Loucy (cell line): ENCODE results near the gene BRCA1.
"Not testable (repeated sequence)": the region's sequence is repeated elsewhere in the genome, so short reads cannot be mapped to it uniquely, and the experiment has no call there.

Experiments used
- H2AFZ ChIP-seq: fragments of 200-600 bp; sonication (generic); 2 replicates; pipeline ENCODE4 v1.6.0; 2016; ENCODE audit warnings: antibody characterized with exemption, mild to moderate bottlenecking, low read length, moderate library complexity
- H3F3A ChIP-seq: fragments of 200-600 bp; 2 replicates; pipeline ENCODE4 v1.6.0; 2016; ENCODE audit warnings: antibody characterized with exemption, low read depth, mild to moderate bottlenecking
- H3K27me3 ChIP-seq: fragments of 200-600 bp; sonication (generic); 2 replicates; pipeline ENCODE4 v1.6.1; 2014; ENCODE audit warnings: low read length, mild to moderate bottlenecking; ENCODE audit not compliant: insufficient read depth, poor library complexity, severe bottlenecking
- H3K36me3 ChIP-seq: fragments of 200-600 bp; sonication (generic); 2 replicates; pipeline ENCODE4 v1.6.1; 2016; ENCODE audit warnings: low read length; ENCODE audit not compliant: insufficient read depth
- H3K4me1 ChIP-seq: fragments of 200-600 bp; sonication (generic); 2 replicates; pipeline ENCODE4 v1.5.1; 2014; ENCODE audit warnings: low read length, mild to moderate bottlenecking; ENCODE audit not compliant: insufficient read depth, poor library complexity, severe bottlenecking
- H3K4me2 ChIP-seq: fragments of 200-600 bp; sonication (generic); 2 replicates; pipeline ENCODE4 v1.6.0; 2014; ENCODE audit warnings: antibody characterized with exemption, low read length, low read depth, mild to moderate bottlenecking; ENCODE audit not compliant: poor library complexity, severe bottlenecking
- H3K4me3 ChIP-seq: fragments of 200-600 bp; sonication (generic); 2 replicates; pipeline ENCODE4 v1.5.1; 2014; ENCODE audit warnings: low read length, mild to moderate bottlenecking, mixed read lengths; ENCODE audit not compliant: poor library complexity, severe bottlenecking
- H3K79me2 ChIP-seq: fragments of 200-600 bp; sonication (generic); 2 replicates; pipeline ENCODE4 v1.6.1; 2014; ENCODE audit warnings: low read length; ENCODE audit not compliant: insufficient read depth
- H3K9ac ChIP-seq: fragments of 200-600 bp; sonication (generic); 2 replicates; pipeline ENCODE4 v1.6.0; 2014; ENCODE audit warnings: mild to moderate bottlenecking, low read depth, low read length, moderate library complexity; ENCODE audit not compliant: poor library complexity, severe bottlenecking
- H3K9me2 ChIP-seq: fragments of 200-600 bp; sonication (generic); replicated peaks from 2 replicates; pipeline ENCODE4 v1.6.1; 2016; ENCODE audit warnings: low read depth, low read length, mixed read lengths
- H3K9me3 ChIP-seq: fragments of 200-600 bp; sonication (generic); 2 replicates; pipeline ENCODE4 v1.6.1; 2014; ENCODE audit warnings: mild to moderate bottlenecking, antibody characterized with exemption, low read length, low read depth; ENCODE audit not compliant: insufficient read depth
- H4K20me1 ChIP-seq: fragments of 200-600 bp; sonication (generic); 2 replicates; pipeline ENCODE4 v1.6.0; 2014; ENCODE audit warnings: antibody characterized with exemption, low read length, mild to moderate bottlenecking; ENCODE audit not compliant: insufficient read depth, poor library complexity, severe bottlenecking
- CTCF ChIP-seq: fragments of 200-600 bp; sonication (generic); conservative IDR thresholded peaks from 2 replicates; pipeline ENCODE4 v1.5.1; 2014; ENCODE audit warnings: mild to moderate bottlenecking, antibody characterized with exemption, low read length
- EZH2phosphoT487 ChIP-seq: fragments of 200-600 bp; IDR thresholded peaks from 2 replicates; pipeline ENCODE4 v1.6.1; 2018; ENCODE audit warnings: antibody characterized with exemption, mild to moderate bottlenecking, moderate library complexity, borderline replicate concordance

The BRCA1 gene

GRCh38 chr17:43170140-43170765, 45.1 kb upstream of the BRCA1 start:
- Histone ChIP-seq H4K20me1 (no peaks in the 10 kb centered on the region), H3K9me2 (no peaks in the 10 kb centered on the region), H3K9ac (peak overlapping the region; percentile 93), H3K9me3 (no peaks in the 10 kb centered on the region), H3K4me3 (peak overlapping the region; percentile 89), H3K36me3 (no peaks in the 10 kb centered on the region), H3F3A (no peaks in the 10 kb centered on the region), H3K27me3 (no peaks in the 10 kb centered on the region), H3K4me2 (peak overlapping the region; percentile 71), H2AFZ (peak overlapping the region; percentile 84), H3K4me1 (peaks cover 12% of the 10 kb centered on the region), H3K79me2 (peaks cover 59% of the 10 kb centered on the region; the same call in 1 of the 2 replicates)
- no peak for TF ChIP-seq EZH2phosphoT487
- no peak for TF ChIP-seq CTCF

- Histone ChIP-seq H3K9ac (peak overlapping the region; percentile 93), H3K4me1 (peaks cover 10% of the 10 kb centered on the region), H2AFZ (peak overlapping the region; percentile 61), H3K9me3 (no peaks in the 10 kb centered on the region), H3K36me3 (no peaks in the 10 kb centered on the region), H3K79me2 (peaks cover 56% of the 10 kb centered on the region; the same call in 1 of the 2 replicates), H3K27me3 (no peaks in the 10 kb centered on the region), H4K20me1 (no peaks in the 10 kb centered on the region), H3K4me2 (peak overlapping the region; percentile 71), H3K9me2 (no peaks in the 10 kb centered on the region), H3K4me3 (peak overlapping the region; percentile 89), H3F3A (no peaks in the 10 kb centered on the region)
- TF ChIP-seq EZH2phosphoT487 (no peak), CTCF (no peak)
These were observed 44.5 kb upstream of the BRCA1 start for GRCh38 chr17:43169561-43170139.

GRCh38 chr17:43165971-43166370, 40.8 kb upstream of the BRCA1 start:
- H3K9me2 ChIP-seq, H3K36me3 ChIP-seq: not testable (repeated sequence)

GRCh38 chr17:43159957-43160356, 34.8 kb upstream of the BRCA1 start:
- not testable (repeated sequence) for H3K4me3 ChIP-seq, H3K36me3 ChIP-seq, H3F3A ChIP-seq, H3K79me2 ChIP-seq, H3K27me3 ChIP-seq, H2AFZ ChIP-seq, H3K9me2 ChIP-seq, H3K4me2 ChIP-seq, H4K20me1 ChIP-seq, H3K9me3 ChIP-seq, H3K4me1 ChIP-seq, H3K9ac ChIP-seq

More at GRCh38 chr17:43165971-43166370, 40.8 kb upstream of the BRCA1 start:
- H3K79me2 ChIP-seq, result peaks cover 27% of the 10 kb centered on the region; the same call in 1 of the 2 replicates
- H2AFZ ChIP-seq, H3K9ac ChIP-seq, H4K20me1 ChIP-seq, H3K4me3 ChIP-seq, H3K9me3 ChIP-seq, H3F3A ChIP-seq, H3K27me3 ChIP-seq, H3K4me1 ChIP-seq: not testable (repeated sequence)
- peak overlapping the region; percentile 35 for H3K4me2 ChIP-seq

- H3K4me2 ChIP-seq, H2AFZ ChIP-seq, H3K36me3 ChIP-seq, H3F3A ChIP-seq, H3K4me1 ChIP-seq, H3K79me2 ChIP-seq, H3K9me2 ChIP-seq, H3K27me3 ChIP-seq, H4K20me1 ChIP-seq, H3K9me3 ChIP-seq, H3K4me3 ChIP-seq, H3K9ac ChIP-seq: not testable (repeated sequence)
These were observed 34.1 kb upstream of the BRCA1 start for GRCh38 chr17:43159232-43159631.
